Astrocyte (in vitro differentiated cells and primary cell): Measurements from ENCODE around the gene PMEL. TPM values are rescaled to one million over a fixed set of nuclear protein-coding genes. Genes with fewer than 3 reads are reported as not detected.
"Not testable (repeated sequence)": the region's sequence is repeated elsewhere in the genome, so short reads cannot be mapped to it uniquely, and the experiment has no call there.

Experiments
- DNase-seq: peaks from one replicate; pipeline ENCODE4 v3.0.0-alpha.2; 2010; ENCODE audit warnings: low read depth
- FAIRE-seq: peaks from 2 replicates; lab custom pipeline; 2011; peaks lifted over from hg19 to GRCh38; lab: Jason Lieb, UNC
- H2AFZ ChIP-seq: 2 replicates; pipeline ENCODE4 v1.6.0; 2012; ENCODE audit warnings: low read depth, low read length, inconsistent platforms
- H3K27ac ChIP-seq: 2 replicates; pipeline ENCODE4 v1.5.1; 2011; ENCODE audit warnings: low read depth, low read length, inconsistent platforms
- H3K27me3 ChIP-seq: 2 replicates; pipeline ENCODE4 v1.6.0; 2011; ENCODE audit warnings: low read length, inconsistent platforms; ENCODE audit not compliant: insufficient read depth
- H3K36me3 ChIP-seq: 2 replicates; pipeline ENCODE4 v1.5.1; 2011; ENCODE audit warnings: low read length, inconsistent platforms; ENCODE audit not compliant: insufficient read depth
- H3K4me1 ChIP-seq: 2 replicates; pipeline ENCODE4 v1.5.1; 2011; ENCODE audit warnings: low read length, inconsistent platforms; ENCODE audit not compliant: insufficient read depth
- H3K4me2 ChIP-seq: 2 replicates; pipeline ENCODE4 v1.6.0; 2012; ENCODE audit warnings: low read length, inconsistent platforms
- H3K4me3 ChIP-seq: 2 replicates; pipeline ENCODE4 v1.5.1; 2011; ENCODE audit warnings: low read depth, mild to moderate bottlenecking, low read length, inconsistent platforms; ENCODE audit not compliant: insufficient read depth
- H3K79me2 ChIP-seq: 2 replicates; pipeline ENCODE4 v1.6.0; 2012; ENCODE audit warnings: mild to moderate bottlenecking, low read length, inconsistent platforms; ENCODE audit not compliant: insufficient read depth
- H3K9ac ChIP-seq: 2 replicates; pipeline ENCODE4 v1.6.0; 2012; ENCODE audit warnings: mild to moderate bottlenecking, low read length, inconsistent platforms
- H3K9me3 ChIP-seq: 2 replicates; pipeline ENCODE4 v1.5.1; 2012; ENCODE audit warnings: low read depth, mild to moderate bottlenecking, low read length, inconsistent platforms; ENCODE audit not compliant: insufficient read depth
- H4K20me1 ChIP-seq: 2 replicates; pipeline ENCODE4 v1.6.0; 2012; ENCODE audit warnings: low read length, inconsistent platforms; ENCODE audit not compliant: insufficient read depth
- H3K27ac Mint-ChIP-seq: one replicate; pipeline ENCODE4 v1.8.0; 2021; ENCODE audit warnings: mild to moderate bottlenecking, mixed read lengths; ENCODE audit not compliant: unreplicated experiment
- H3K27me3 Mint-ChIP-seq: one replicate; pipeline ENCODE4 v1.8.0; 2021; ENCODE audit warnings: low read depth, mixed read lengths; ENCODE audit not compliant: unreplicated experiment
- H3K36me3 Mint-ChIP-seq: one replicate; pipeline ENCODE4 v1.8.0; 2021; ENCODE audit warnings: low read depth, mixed read lengths; ENCODE audit not compliant: unreplicated experiment
- H3K4me1 Mint-ChIP-seq: one replicate; pipeline ENCODE4 v1.8.0; 2021; ENCODE audit warnings: low read depth, mixed read lengths; ENCODE audit not compliant: unreplicated experiment
- H3K4me3 Mint-ChIP-seq: one replicate; pipeline ENCODE4 v1.8.0; 2021; ENCODE audit warnings: mild to moderate bottlenecking, moderate library complexity, mixed read lengths; ENCODE audit not compliant: unreplicated experiment
- H3K9me3 Mint-ChIP-seq: one replicate; pipeline ENCODE4 v1.8.0; 2021; ENCODE audit warnings: mild to moderate bottlenecking, mixed read lengths; ENCODE audit not compliant: unreplicated experiment
- EZH2 ChIP-seq: IDR thresholded peaks from 2 replicates; pipeline ENCODE4 v1.6.1; 2012; ENCODE audit warnings: mild to moderate bottlenecking, low read length, inconsistent platforms; ENCODE audit not compliant: insufficient read depth
- total RNA-seq: library from RNA; stranded (reverse); gene quantifications from 2 replicates; pipeline ENCODE4 v1.2.1, GENCODE V29; 2021
- TF ChIP-seq, protein P1 (sequence below): IDR thresholded peaks from 2 replicates; pipeline ENCODE4 v1.5.1; 2011; ENCODE audit warnings: low read depth, mild to moderate bottlenecking, inconsistent platforms, low read length, moderate library complexity; ENCODE audit not compliant: insufficient read depth

The PMEL gene
- total RNA-seq, 1 donor from 2014 or later = 13.8 TPM

DNA sequence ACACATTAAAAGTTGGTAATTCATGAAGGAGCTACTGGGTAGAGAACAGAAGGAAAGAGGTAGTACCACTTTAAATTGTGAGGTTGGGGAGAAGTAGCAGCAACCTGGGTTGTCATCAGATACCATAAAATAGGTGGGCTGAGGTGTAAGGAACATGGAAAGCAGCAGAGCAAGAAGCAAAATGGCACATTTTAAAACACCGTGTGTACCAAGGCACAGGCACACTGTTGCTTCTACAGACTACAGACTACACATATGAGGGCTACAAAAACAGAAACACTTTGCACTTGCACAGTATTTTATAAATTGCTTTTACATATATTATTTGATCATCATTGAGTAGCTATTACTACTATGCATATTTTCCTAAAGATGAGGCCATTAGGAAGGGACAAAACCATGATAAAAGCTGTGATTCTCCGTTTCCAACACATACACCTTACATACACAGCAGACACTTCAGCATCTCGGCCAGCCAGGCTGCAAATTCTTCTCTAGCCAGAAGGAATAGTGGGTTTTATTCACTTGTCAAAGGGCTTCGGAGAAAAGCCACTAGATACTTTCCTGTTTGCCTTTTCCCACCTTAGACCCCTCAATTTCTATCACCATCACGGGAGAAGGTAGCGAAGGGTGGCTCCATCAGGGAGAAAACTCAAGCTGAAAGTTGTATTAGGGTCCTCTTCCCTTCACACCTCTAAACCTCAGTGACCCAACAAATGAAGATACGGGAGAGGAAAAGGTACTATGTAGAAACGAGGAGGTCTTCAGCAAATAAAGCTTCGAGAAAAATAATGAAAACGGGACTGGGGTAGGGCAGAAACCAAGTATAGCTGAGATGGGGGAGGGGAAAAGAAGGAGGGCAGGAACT, 39.7 kb downstream of the PMEL start:
- peak overlapping the region; percentile 78 for H2AFZ ChIP-seq
- DNase-seq (no peak), FAIRE-seq (no peak)
- peak overlapping the region; percentile 99 for H3K4me3 Mint-ChIP-seq
- peak overlapping the region; percentile 88 for H3K27ac ChIP-seq
- H3K9me3 Mint-ChIP-seq = no peaks in the 10 kb centered on the region
- H3K4me3 ChIP-seq = peak overlapping the region; percentile 92
- H3K36me3 Mint-ChIP-seq = peaks cover 3% of the 10 kb centered on the region
- peaks cover 31% of the 10 kb centered on the region for H3K4me1 Mint-ChIP-seq
- peaks cover 18% of the 10 kb centered on the region for H3K4me1 ChIP-seq
- peaks cover 67% of the 10 kb centered on the region for H3K79me2 ChIP-seq
- no peak for TF ChIP-seq EZH2
- TF ChIP-seq, protein P1, sequence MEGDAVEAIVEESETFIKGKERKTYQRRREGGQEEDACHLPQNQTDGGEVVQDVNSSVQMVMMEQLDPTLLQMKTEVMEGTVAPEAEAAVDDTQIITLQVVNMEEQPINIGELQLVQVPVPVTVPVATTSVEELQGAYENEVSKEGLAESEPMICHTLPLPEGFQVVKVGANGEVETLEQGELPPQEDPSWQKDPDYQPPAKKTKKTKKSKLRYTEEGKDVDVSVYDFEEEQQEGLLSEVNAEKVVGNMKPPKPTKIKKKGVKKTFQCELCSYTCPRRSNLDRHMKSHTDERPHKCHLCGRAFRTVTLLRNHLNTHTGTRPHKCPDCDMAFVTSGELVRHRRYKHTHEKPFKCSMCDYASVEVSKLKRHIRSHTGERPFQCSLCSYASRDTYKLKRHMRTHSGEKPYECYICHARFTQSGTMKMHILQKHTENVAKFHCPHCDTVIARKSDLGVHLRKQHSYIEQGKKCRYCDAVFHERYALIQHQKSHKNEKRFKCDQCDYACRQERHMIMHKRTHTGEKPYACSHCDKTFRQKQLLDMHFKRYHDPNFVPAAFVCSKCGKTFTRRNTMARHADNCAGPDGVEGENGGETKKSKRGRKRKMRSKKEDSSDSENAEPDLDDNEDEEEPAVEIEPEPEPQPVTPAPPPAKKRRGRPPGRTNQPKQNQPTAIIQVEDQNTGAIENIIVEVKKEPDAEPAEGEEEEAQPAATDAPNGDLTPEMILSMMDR = no peak
- H3K9ac ChIP-seq = peak overlapping the region; percentile 94
- no peaks in the 10 kb centered on the region for H3K27me3 Mint-ChIP-seq
- peak overlapping the region; percentile 96 for H3K27ac Mint-ChIP-seq
- peaks cover 5% of the 10 kb centered on the region for H3K36me3 ChIP-seq
- peaks cover 5% of the 10 kb centered on the region for H4K20me1 ChIP-seq
- no peaks in the 10 kb centered on the region for H3K27me3 ChIP-seq
- H3K4me2 ChIP-seq = peak overlapping the region; percentile 98
- H3K9me3 ChIP-seq = no peaks in the 10 kb centered on the region

DNA sequence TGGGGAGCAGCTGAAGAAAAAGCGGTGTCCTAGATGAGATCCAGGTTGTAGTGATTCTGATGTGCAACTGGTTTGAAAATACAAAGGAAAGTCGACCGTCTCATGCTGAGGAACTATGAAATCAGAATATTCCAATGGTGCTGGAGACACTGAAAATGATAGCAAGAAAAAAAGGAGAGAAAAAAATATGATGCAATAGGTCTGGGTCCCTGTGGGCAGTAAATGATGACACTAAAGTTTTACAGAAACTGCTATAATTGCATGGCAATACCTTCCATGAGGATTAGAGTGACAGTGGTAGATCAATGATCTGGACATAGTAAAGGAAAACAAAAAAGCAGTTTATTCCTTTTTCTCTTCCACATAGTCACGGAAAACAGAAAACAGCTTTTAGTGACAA, 40.5 kb downstream of the PMEL start:
- H3K9me3 ChIP-seq = no peaks in the 10 kb centered on the region
- Mint-ChIP-seq H3K4me1 (peaks cover 25% of the 10 kb centered on the region), H3K27me3 (no peaks in the 10 kb centered on the region), H3K9me3 (no peaks in the 10 kb centered on the region), H3K27ac (peak overlapping the region; percentile 96), H3K4me3 (peak overlapping the region; percentile 99), H3K36me3 (peaks cover 3% of the 10 kb centered on the region)
- H3K9ac ChIP-seq = peak overlapping the region; percentile 94
- no peak for FAIRE-seq
- peaks cover 5% of the 10 kb centered on the region for H4K20me1 ChIP-seq
- peak overlapping the region; percentile 98 for H3K4me2 ChIP-seq
- TF ChIP-seq, protein P1 = no peak
- H3K4me3 ChIP-seq = no peak overlapping the region
- H3K79me2 ChIP-seq = peaks cover 75% of the 10 kb centered on the region
- H3K4me1 ChIP-seq = peaks cover 11% of the 10 kb centered on the region
- DNase-seq = no peak
- peaks cover 5% of the 10 kb centered on the region for H3K36me3 ChIP-seq
- no peaks in the 10 kb centered on the region for H3K27me3 ChIP-seq
- no peak overlapping the region for H2AFZ ChIP-seq
- H3K27ac ChIP-seq = no peak overlapping the region

DNA sequence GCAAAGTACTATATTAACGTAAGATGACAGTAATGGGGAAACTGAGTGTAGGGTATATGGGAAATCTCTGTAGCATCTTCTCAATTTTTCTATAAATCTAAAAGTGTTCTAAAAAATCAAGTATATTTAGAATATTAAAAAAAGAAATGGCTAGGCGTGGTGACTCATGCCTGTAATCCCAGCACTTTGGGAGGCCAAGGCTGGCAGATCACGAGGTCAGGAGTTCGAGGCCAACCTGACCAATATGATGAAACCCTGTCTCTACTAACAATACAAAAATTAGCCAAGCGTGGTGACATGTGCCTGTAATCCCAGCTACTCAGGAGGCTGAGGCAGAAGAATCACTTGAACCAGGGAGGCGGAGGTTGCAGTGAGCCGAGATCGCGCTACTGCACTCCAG, 42.2 kb downstream of the PMEL start:
- not testable (repeated sequence) for DNase-seq, H3K27ac Mint-ChIP-seq
- H3K4me1 Mint-ChIP-seq = peaks cover 20% of the 10 kb centered on the region

More for the DNA sequence above, 42.2 kb downstream of the PMEL start:
- not testable (repeated sequence) for H3K36me3 ChIP-seq, FAIRE-seq, H3K9me3 ChIP-seq, H3K4me3 ChIP-seq, H3K36me3 Mint-ChIP-seq, H2AFZ ChIP-seq, H3K27me3 Mint-ChIP-seq, H3K9me3 Mint-ChIP-seq, H3K27me3 ChIP-seq, H4K20me1 ChIP-seq, H3K27ac ChIP-seq, H3K4me2 ChIP-seq, H3K9ac ChIP-seq, H3K4me3 Mint-ChIP-seq
- peaks cover 88% of the 10 kb centered on the region for H3K79me2 ChIP-seq
- H3K4me1 ChIP-seq = peaks cover 17% of the 10 kb centered on the region
